PC-3 (cell line): ENCODE measurements around the gene SAMD4A. TPM values are rescaled to one million over a fixed set of nuclear protein-coding genes. Genes with fewer than 3 reads are reported as not detected.

ENCODE experiments used
- ATAC-seq: fragments of 200-7000 bp; cut with Tn5 transposase; 2 replicates; pipeline ENCODE4 v1.9.1; 2020; ENCODE audit warnings: mild to moderate bottlenecking, moderate library complexity
- BruUV-seq: library from RNA; stranded (reverse); fragments of 400-500 nt; replicated peaks from 2 replicates; lab custom pipeline; 2021; lab: Mats Ljungman, UMichigan
- CTCF ChIA-PET: fragments of 300-600 bp; sonication (Branson Sonifier 250); formaldehyde crosslinking; loops from one replicate; lab custom pipeline; 2022; ENCODE audit warnings: antibody characterized with exemption; lab: Charles Lee
- POLR2A ChIA-PET: fragments of 300-600 bp; sonication (Branson Sonifier 250); formaldehyde crosslinking; loops from one replicate; lab custom pipeline; 2022; ENCODE audit warnings: antibody characterized with exemption; ENCODE audit not compliant: unreplicated experiment; lab: Charles Lee
- DNase-seq: peaks from one replicate; pipeline ENCODE4 v3.0.0-alpha.2; 2015
- H2AFZ ChIP-seq: fragments of 300-600 bp; sonication (generic); 2 replicates; pipeline ENCODE4 v1.6.0; 2016; ENCODE audit warnings: antibody characterized with exemption, low read length
- H3F3A ChIP-seq: fragments of 300-600 bp; sonication (generic); one replicate; pipeline ENCODE4 v1.6.0; 2017; ENCODE audit warnings: antibody characterized with exemption, low read length, control low read depth, mild to moderate bottlenecking; ENCODE audit not compliant: unreplicated experiment
- H3K27ac ChIP-seq: fragments of 300-600 bp; sonication (generic); 2 replicates; pipeline ENCODE4 v1.5.1; 2016; ENCODE audit warnings: mild to moderate bottlenecking, low read length
- H3K27me3 ChIP-seq: fragments of 300-600 bp; sonication (generic); 2 replicates; pipeline ENCODE4 v1.6.1; 2016; ENCODE audit warnings: low read length, mixed read lengths
- H3K36me3 ChIP-seq: fragments of 300-600 bp; sonication (generic); 2 replicates; pipeline ENCODE4 v1.6.1; 2016; ENCODE audit warnings: low read depth, mixed run types, low read length, mixed read lengths
- H3K4me1 ChIP-seq: fragments of 300-600 bp; sonication (generic); 2 replicates; pipeline ENCODE4 v1.5.1; 2016; ENCODE audit warnings: low read length; ENCODE audit not compliant: insufficient read depth
- H3K4me2 ChIP-seq: fragments of 300-600 bp; sonication (generic); 2 replicates; pipeline ENCODE4 v1.6.0; 2016; ENCODE audit warnings: low read length
- H3K4me3 ChIP-seq: fragments of 300-600 bp; sonication (generic); 2 replicates; pipeline ENCODE4 v1.5.1; 2016; ENCODE audit warnings: mild to moderate bottlenecking, low read length, mixed read lengths
- H3K79me2 ChIP-seq: fragments of 300-600 bp; sonication (generic); 2 replicates; pipeline ENCODE4 v1.6.1; 2017; ENCODE audit warnings: low read length, mixed read lengths
- H3K9ac ChIP-seq: fragments of 300-600 bp; sonication (generic); 2 replicates; pipeline ENCODE4 v1.6.0; 2016; ENCODE audit warnings: mild to moderate bottlenecking, low read length
- H3K9me2 ChIP-seq: fragments of 300-600 bp; sonication (generic); replicated peaks from 2 replicates; pipeline ENCODE4 v1.6.1; 2016; ENCODE audit warnings: mixed run types, low read length, mixed read lengths
- H3K9me3 ChIP-seq: fragments of 300-600 bp; sonication (generic); 2 replicates; pipeline ENCODE4 v1.6.1; 2016; ENCODE audit warnings: low read length, mixed read lengths
- H4K20me1 ChIP-seq: fragments of 300-600 bp; sonication (generic); 2 replicates; pipeline ENCODE4 v1.6.1; 2016; ENCODE audit warnings: low read length, mixed read lengths
- CTCF ChIP-seq: fragments of 300-600 bp; sonication (generic); conservative IDR thresholded peaks from 2 replicates; pipeline ENCODE4 v1.5.1; 2017; ENCODE audit warnings: antibody characterized with exemption, low read depth, mild to moderate bottlenecking, low read length
- EZH2 ChIP-seq: fragments of 300-600 bp; sonication (generic); IDR thresholded peaks from one replicate; pipeline ENCODE4 v1.6.1; 2017; ENCODE audit warnings: antibody characterized with exemption, mild to moderate bottlenecking, low read length; ENCODE audit not compliant: unreplicated experiment
- EZH2phosphoT487 ChIP-seq: fragments of 300-600 bp; sonication (generic); IDR thresholded peaks from 2 replicates; pipeline ENCODE4 v1.6.1; 2018; ENCODE audit warnings: mild to moderate bottlenecking, antibody characterized with exemption, low read length, borderline replicate concordance
- intact Hi-C: fragments of 100-400 bp; cut with micrococcal nuclease; formaldehyde crosslinking; loops from 2 replicates; pipeline ENCODE4 v1.9.0; 2023
- total RNA-seq: library from RNA; depleted of rRNA; stranded (reverse); fragments of >200 nt; gene quantifications from 2 replicates; pipeline ENCODE4 v1.2.3, GENCODE V29; 2014

Gene SAMD4A
- total RNA-seq, 1 experiment from 2014 or later, result 42.9 TPM

- Histone ChIP-seq H3K36me3 (peaks cover 22% of the 10 kb centered on the region; the same call in 1 of the 2 replicates), H3K9ac (no peak overlapping the region), H3K4me3 (no peak overlapping the region), H3K4me2 (no peak overlapping the region), H3F3A (no peaks in the 10 kb centered on the region), H3K9me2 (no peaks in the 10 kb centered on the region), H4K20me1 (no peaks in the 10 kb centered on the region), H3K4me1 (no peaks in the 10 kb centered on the region), H3K27me3 (no peaks in the 10 kb centered on the region), H3K9me3 (no peaks in the 10 kb centered on the region), H2AFZ (no peak overlapping the region), H3K79me2 (no peaks in the 10 kb centered on the region), H3K27ac (no peak overlapping the region)
- POLR2A ChIA-PET, result no interaction called here
- DNase-seq, result no peak
- intact Hi-C loops, result no loop called here
- no TSS peak for BruUV-seq
- no peak for ATAC-seq
- TF ChIP-seq CTCF, result no peak
- TF ChIP-seq EZH2phosphoT487, result no peak
- TF ChIP-seq EZH2, result no peak
- CTCF ChIA-PET, result no interaction called here
Measured at GRCh38 chr14:54781080-54781479, 214.2 kb downstream of the SAMD4A start.

GRCh38 chr14:54781961-54782750 is 215.2 kb downstream of the SAMD4A start:
- Histone ChIP-seq H3K27ac (no peak overlapping the region), H3K79me2 (no peaks in the 10 kb centered on the region), H3K9me3 (no peaks in the 10 kb centered on the region), H3K36me3 (peaks cover 16% of the 10 kb centered on the region; the same call in 1 of the 2 replicates), H4K20me1 (no peaks in the 10 kb centered on the region), H3K27me3 (no peaks in the 10 kb centered on the region), H3K9ac (no peak overlapping the region), H3F3A (no peaks in the 10 kb centered on the region), H3K9me2 (no peaks in the 10 kb centered on the region), H2AFZ (no peak overlapping the region), H3K4me1 (no peaks in the 10 kb centered on the region), H3K4me2 (no peak overlapping the region), H3K4me3 (no peak overlapping the region)
- DNase-seq (no peak), ATAC-seq (no peak)
- intact Hi-C loops, result no loop called here
- ChIA-PET CTCF (interaction anchor here (0.7 to 1.0 kb wide), 2 partner anchors 22 to 32 kb away, joined by 9 read pairs; no protein-coding TSS in a partner anchor), POLR2A (interaction anchor here (0.5 kb wide), 1 partner anchor 246 kb away, joined by 3 read pairs; no protein-coding TSS in a partner anchor)
- no TSS peak for BruUV-seq
- no peak for TF ChIP-seq EZH2
- TF ChIP-seq CTCF, result no peak
- no peak for TF ChIP-seq EZH2phosphoT487
